AG20443 (cell line): ENCODE data around the gene ZNF76.
"Not testable (repeated sequence)": the region's sequence is repeated elsewhere in the genome, so short reads cannot be mapped to it uniquely, and the experiment has no call there.

Source experiments
- DNase-seq: peaks from one replicate; pipeline ENCODE4 v3.0.0; 2012; ENCODE audit warnings: low spot score, mixed read lengths

The ZNF76 gene

GRCh38 chr6:35330541-35331119 lies 71.1 kb downstream of the ZNF76 start:
- no peak for DNase-seq

- DNase-seq = not testable (repeated sequence)
Measured at GRCh38 chr6:35332074-35332887, 72.7 kb downstream of the ZNF76 start.

- DNase-seq = no peak
Measured at GRCh38 chr6:35341557-35341956, 82.0 kb downstream of the ZNF76 start.

DNA sequence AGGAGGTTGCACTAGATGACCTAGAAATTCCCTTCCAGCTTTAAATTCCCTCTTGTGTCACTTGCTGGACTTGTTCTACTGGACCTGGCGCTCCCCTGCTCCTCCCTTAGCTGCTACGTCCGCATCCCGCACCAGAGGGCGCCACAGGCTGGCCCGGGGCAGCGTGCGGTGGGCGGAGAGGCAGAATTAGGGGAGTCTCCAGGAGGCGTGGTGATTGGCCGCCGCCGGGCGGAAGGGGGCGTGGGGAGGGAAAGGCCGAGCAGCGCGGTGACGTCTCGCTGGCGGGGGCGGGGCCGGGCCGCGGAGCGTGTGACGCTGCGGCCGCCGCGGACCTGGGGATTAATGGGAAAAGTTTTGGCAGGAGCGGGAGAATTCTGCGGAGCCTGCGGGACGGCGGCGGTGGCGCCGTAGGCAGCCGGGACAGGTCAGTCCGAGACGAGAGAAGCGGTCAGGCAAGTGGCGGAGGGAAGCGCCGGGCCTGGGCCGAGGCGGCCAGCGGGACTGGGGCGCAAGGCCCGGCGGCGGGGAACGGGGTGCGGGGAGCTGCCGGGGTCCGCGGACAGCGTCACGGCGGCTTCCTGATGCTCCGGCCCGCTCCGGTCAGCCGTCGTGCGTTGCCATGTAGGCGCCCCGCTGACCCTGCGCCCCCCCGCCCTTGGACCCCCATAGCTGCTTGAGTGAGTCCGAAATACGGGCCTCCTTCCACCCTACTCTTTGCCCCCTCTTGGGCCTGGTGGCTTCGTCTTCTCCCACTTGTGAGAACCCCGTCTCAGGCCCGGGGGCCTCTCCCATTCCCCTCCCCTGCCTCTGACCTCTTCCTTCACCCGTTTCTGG lies 82.9 kb downstream of the ZNF76 start, which contains the start of gene PPARD:
PPARD (plus strand) TSS at position 301 of the 834 bp plus-strand sequence. CDS start 68,530 bp downstream, outside the sequence.
- peak; percentile 100 for DNase-seq

- peak; percentile 31 for DNase-seq
Measured at GRCh38 chr6:35343092-35343834, 83.7 kb downstream of the ZNF76 start.

- no peak for DNase-seq
Measured at GRCh38 chr6:35343835-35344550, 84.5 kb downstream of the ZNF76 start.
